ENCODE results near the gene CD2. TPM values are rescaled to one million over a fixed set of nuclear protein-coding genes. Genes with fewer than 3 reads are reported as not detected.

The CD2 gene
- total RNA-seq, 1 donor from 2014 or later: not detected

- Histone ChIP-seq H3K27me3 (ENCODE audit: control insufficient read depth, insufficient read depth, low read length) (no peaks in the 10 kb centered on the region), H3K36me3 (ENCODE audit: control insufficient read depth, insufficient read depth, low read length) (no peaks in the 10 kb centered on the region), H3K4me3 (ENCODE audit: low read depth, low read length) (no peak overlapping the region)
- FAIRE-seq (no peak), DNase-seq (ENCODE audit: low read depth) (no peak)
- TF ChIP-seq, protein P1, sequence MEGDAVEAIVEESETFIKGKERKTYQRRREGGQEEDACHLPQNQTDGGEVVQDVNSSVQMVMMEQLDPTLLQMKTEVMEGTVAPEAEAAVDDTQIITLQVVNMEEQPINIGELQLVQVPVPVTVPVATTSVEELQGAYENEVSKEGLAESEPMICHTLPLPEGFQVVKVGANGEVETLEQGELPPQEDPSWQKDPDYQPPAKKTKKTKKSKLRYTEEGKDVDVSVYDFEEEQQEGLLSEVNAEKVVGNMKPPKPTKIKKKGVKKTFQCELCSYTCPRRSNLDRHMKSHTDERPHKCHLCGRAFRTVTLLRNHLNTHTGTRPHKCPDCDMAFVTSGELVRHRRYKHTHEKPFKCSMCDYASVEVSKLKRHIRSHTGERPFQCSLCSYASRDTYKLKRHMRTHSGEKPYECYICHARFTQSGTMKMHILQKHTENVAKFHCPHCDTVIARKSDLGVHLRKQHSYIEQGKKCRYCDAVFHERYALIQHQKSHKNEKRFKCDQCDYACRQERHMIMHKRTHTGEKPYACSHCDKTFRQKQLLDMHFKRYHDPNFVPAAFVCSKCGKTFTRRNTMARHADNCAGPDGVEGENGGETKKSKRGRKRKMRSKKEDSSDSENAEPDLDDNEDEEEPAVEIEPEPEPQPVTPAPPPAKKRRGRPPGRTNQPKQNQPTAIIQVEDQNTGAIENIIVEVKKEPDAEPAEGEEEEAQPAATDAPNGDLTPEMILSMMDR (IDR thresholded peaks at IDR 0.05; ENCODE audit: insufficient read depth, low read length, severe bottlenecking): no peak
Observed at GRCh38 chr1:116769994-116770393, 15.8 kb downstream of the CD2 start.

DNA sequence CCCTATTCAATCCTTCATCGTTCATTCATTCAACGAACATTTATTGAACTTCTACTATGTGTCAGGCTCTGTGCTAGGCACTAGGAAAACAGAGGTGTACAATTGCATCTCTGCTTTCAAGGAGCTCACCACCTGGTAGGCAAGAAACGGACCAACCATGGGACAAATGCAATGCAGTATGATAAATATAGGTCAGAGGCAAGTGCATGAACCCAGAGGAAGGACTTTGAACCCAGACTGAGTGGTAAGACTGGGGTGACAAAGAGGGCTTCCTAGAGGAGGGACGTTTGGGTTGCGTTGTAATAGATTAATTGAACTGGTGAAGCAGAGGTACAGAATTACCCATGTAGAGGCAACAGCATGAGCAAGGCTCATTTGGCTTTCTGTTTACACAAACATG lies 16.4 kb downstream of the CD2 start:
- Histone ChIP-seq H3K4me3 (ENCODE audit: low read depth, low read length) (no peak overlapping the region), H3K36me3 (ENCODE audit: control insufficient read depth, insufficient read depth, low read length) (no peaks in the 10 kb centered on the region), H3K27me3 (ENCODE audit: control insufficient read depth, insufficient read depth, low read length) (no peaks in the 10 kb centered on the region)
- FAIRE-seq: no peak
- DNase-seq (ENCODE audit: low read depth): no peak
- TF ChIP-seq, protein P1 (IDR thresholded peaks at IDR 0.05; ENCODE audit: insufficient read depth, low read length, severe bottlenecking): no peak

- FAIRE-seq: no peak
- no peak overlapping the region for H3K4me3 ChIP-seq (ENCODE audit: low read depth, low read length)
- no peaks in the 10 kb centered on the region for H3K36me3 ChIP-seq (ENCODE audit: control insufficient read depth, insufficient read depth, low read length)
- no peak for DNase-seq (ENCODE audit: low read depth)
- TF ChIP-seq, protein P1 (IDR thresholded peaks at IDR 0.05; ENCODE audit: insufficient read depth, low read length, severe bottlenecking): no peak
- no peaks in the 10 kb centered on the region for H3K27me3 ChIP-seq (ENCODE audit: control insufficient read depth, insufficient read depth, low read length)
Observed at GRCh38 chr1:116771997-116772647, 17.9 kb downstream of the CD2 start.

DNA sequence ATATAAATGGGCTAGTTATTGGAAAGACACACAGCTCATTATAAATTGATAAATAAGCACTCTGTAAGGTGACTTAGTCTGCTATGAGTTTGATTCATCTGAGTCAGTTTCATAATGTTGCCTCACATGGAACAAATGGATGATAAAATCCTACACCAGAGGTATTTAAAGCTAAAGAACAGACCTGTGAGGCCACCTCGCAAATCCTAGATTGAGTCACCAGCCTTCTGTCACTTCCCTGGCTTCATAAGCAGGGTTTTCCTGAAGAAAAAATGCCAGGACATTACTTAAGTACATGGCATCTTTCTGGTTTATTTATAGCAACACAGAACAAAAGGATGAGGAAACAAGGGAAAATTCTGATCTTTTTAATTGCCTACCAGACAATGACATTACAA lies 18.4 kb downstream of the CD2 start:
- no peaks in the 10 kb centered on the region for H3K27me3 ChIP-seq (ENCODE audit: control insufficient read depth, insufficient read depth, low read length)
- H3K36me3 ChIP-seq (ENCODE audit: control insufficient read depth, insufficient read depth, low read length): no peaks in the 10 kb centered on the region
- H3K4me3 ChIP-seq (ENCODE audit: low read depth, low read length): no peak overlapping the region
- TF ChIP-seq, protein P1 (IDR thresholded peaks at IDR 0.05; ENCODE audit: insufficient read depth, low read length, severe bottlenecking): no peak
- FAIRE-seq (no peak), DNase-seq (ENCODE audit: low read depth) (peak; percentile 80)

- TF ChIP-seq, protein P1 (IDR thresholded peaks at IDR 0.05; ENCODE audit: insufficient read depth, low read length, severe bottlenecking): no peak
- H3K27me3 ChIP-seq (ENCODE audit: control insufficient read depth, insufficient read depth, low read length): no peaks in the 10 kb centered on the region
- DNase-seq (ENCODE audit: low read depth) (no peak), FAIRE-seq (no peak)
- no peaks in the 10 kb centered on the region for H3K36me3 ChIP-seq (ENCODE audit: control insufficient read depth, insufficient read depth, low read length)
- H3K4me3 ChIP-seq (ENCODE audit: low read depth, low read length): no peak overlapping the region
Observed at GRCh38 chr1:116775116-116775752, 21.0 kb downstream of the CD2 start.

Measured in bronchial epithelial cell (primary cell).